Activated CD8-positive, alpha-beta memory T cell treated with anti-CD3 and anti-CD28 coated beads, Interleukin-2, amount 10 ng/mL, durations not matched to agents 7 days and 5 days (primary cell): Measurements from ENCODE around the gene SLC25A21. TPM values are rescaled to one million over a fixed set of nuclear protein-coding genes. Genes with fewer than 3 reads are reported as not detected.
"Not testable (repeated sequence)": the region's sequence is repeated elsewhere in the genome, so short reads cannot be mapped to it uniquely, and the experiment has no call there.

Experiments
- ATAC-seq: fragments of 150-1000 bp; cut with Tn5 transposase; one replicate; pipeline ENCODE4 v1.10.0; 2021; ENCODE audit warnings: moderate library complexity
- CTCF ChIA-PET: fragments of 350-600 bp; sonication (Branson Sonifier 250); formaldehyde crosslinking; loops from one replicate; lab custom pipeline; 2021; ENCODE audit warnings: antibody characterized with exemption; lab: Charles Lee
- DNase-seq: peaks from one replicate; pipeline ENCODE4 v3.0.0-alpha.2; 2020
- H3K27ac Mint-ChIP-seq: one replicate; pipeline ENCODE4 v1.8.0; 2021; ENCODE audit warnings: mild to moderate bottlenecking, mixed read lengths
- H3K27me3 Mint-ChIP-seq: one replicate; pipeline ENCODE4 v1.8.0; 2021; ENCODE audit warnings: mixed read lengths
- H3K36me3 Mint-ChIP-seq: one replicate; pipeline ENCODE4 v1.8.0; 2021; ENCODE audit warnings: mild to moderate bottlenecking, mixed read lengths
- H3K4me1 Mint-ChIP-seq: one replicate; pipeline ENCODE4 v1.8.0; 2021; ENCODE audit warnings: mixed read lengths
- H3K4me3 Mint-ChIP-seq: one replicate; pipeline ENCODE4 v1.8.0; 2021; ENCODE audit warnings: mild to moderate bottlenecking, moderate library complexity, mixed read lengths
- H3K9me3 Mint-ChIP-seq: one replicate; pipeline ENCODE4 v1.8.0; 2022; ENCODE audit warnings: low read depth, mixed read lengths
- total RNA-seq, 2 experiments: library from RNA; stranded (reverse); gene quantifications; one replicate each; pipeline ENCODE4 v1.2.3, GENCODE V29; 2021

SLC25A21 gene
- total RNA-seq, result not detected

- Mint-ChIP-seq H3K27ac (no peak within 1 kb of the TSS), H3K27me3 (peaks cover 26% of the 10 kb centered on the region), H3K4me3 (no peak within 1 kb of the TSS), H3K36me3 (peaks cover 2% of the 10 kb centered on the region), H3K9me3 (peaks cover 5% of the 10 kb centered on the region), H3K4me1 (no peaks in the 10 kb centered on the region)
- DNase-seq, result no peak
- no peak for ATAC-seq
- CTCF ChIA-PET, result no interaction called here
These were observed at the start of gene SLC25A21 for GRCh38 chr14:37172024-37172869. Gene SLC25A21, minus strand, starts transcription at chr14:37172606.

GRCh38 chr14:37221073-37221472, 48.7 kb upstream of the SLC25A21 start:
- no peaks in the 10 kb centered on the region for H3K4me1 Mint-ChIP-seq
- H3K36me3 Mint-ChIP-seq, result no peaks in the 10 kb centered on the region
- H3K4me3 Mint-ChIP-seq, result no peak overlapping the region
- no peak for ATAC-seq
- CTCF ChIA-PET, result interaction anchor here (1.4 kb wide), 1 partner anchor 9 kb away, joined by 4 read pairs; no protein-coding TSS in a partner anchor
- no peak overlapping the region for H3K27ac Mint-ChIP-seq
- no peak for DNase-seq
- H3K27me3 Mint-ChIP-seq, result no peaks in the 10 kb centered on the region
- H3K9me3 Mint-ChIP-seq, result peaks cover 5% of the 10 kb centered on the region

GRCh38 chr14:37215345-37215744, 42.9 kb upstream of the SLC25A21 start:
- CTCF ChIA-PET, result no interaction called here

GRCh38 chr14:37213016-37213415, 40.6 kb upstream of the SLC25A21 start:
- no peak overlapping the region for H3K27ac Mint-ChIP-seq
- no peaks in the 10 kb centered on the region for H3K4me1 Mint-ChIP-seq
- no peaks in the 10 kb centered on the region for H3K36me3 Mint-ChIP-seq
- ATAC-seq (no peak), DNase-seq (no peak)
- CTCF ChIA-PET, result no interaction called here
- H3K27me3 Mint-ChIP-seq, result no peaks in the 10 kb centered on the region
- H3K9me3 Mint-ChIP-seq, result peaks cover 9% of the 10 kb centered on the region
- no peak overlapping the region for H3K4me3 Mint-ChIP-seq

More at GRCh38 chr14:37215345-37215744, 42.9 kb upstream of the SLC25A21 start:
- no peaks in the 10 kb centered on the region for H3K4me1 Mint-ChIP-seq
- no peaks in the 10 kb centered on the region for H3K36me3 Mint-ChIP-seq
- DNase-seq (no peak), ATAC-seq (no peak)
- H3K9me3 Mint-ChIP-seq, result peaks cover 6% of the 10 kb centered on the region
- H3K27me3 Mint-ChIP-seq, result no peaks in the 10 kb centered on the region
- no peak overlapping the region for H3K27ac Mint-ChIP-seq
- H3K4me3 Mint-ChIP-seq, result no peak overlapping the region

- no peaks in the 10 kb centered on the region for H3K4me1 Mint-ChIP-seq
- CTCF ChIA-PET, result no interaction called here
- no peaks in the 10 kb centered on the region for H3K36me3 Mint-ChIP-seq
- H3K4me3 Mint-ChIP-seq, result no peak overlapping the region
- no peak for DNase-seq
- H3K27me3 Mint-ChIP-seq, result no peaks in the 10 kb centered on the region
- H3K27ac Mint-ChIP-seq, result no peak overlapping the region
- ATAC-seq, result no peak
- H3K9me3 Mint-ChIP-seq, result peaks cover 12% of the 10 kb centered on the region
These were observed 38.0 kb upstream of the SLC25A21 start for GRCh38 chr14:37210448-37210847.

- DNase-seq, H3K4me3 Mint-ChIP-seq, H3K27ac Mint-ChIP-seq, H3K27me3 Mint-ChIP-seq, H3K4me1 Mint-ChIP-seq, CTCF ChIA-PET, H3K36me3 Mint-ChIP-seq, H3K9me3 Mint-ChIP-seq, ATAC-seq: not testable (repeated sequence)
These were observed 37.2 kb upstream of the SLC25A21 start for GRCh38 chr14:37209617-37210016.

GRCh38 chr14:37205623-37206605, 33.5 kb upstream of the SLC25A21 start:
- H3K4me1 Mint-ChIP-seq, H3K4me3 Mint-ChIP-seq, H3K27ac Mint-ChIP-seq, H3K36me3 Mint-ChIP-seq, H3K27me3 Mint-ChIP-seq, CTCF ChIA-PET, DNase-seq, ATAC-seq: not testable (repeated sequence)
- peaks cover 12% of the 10 kb centered on the region for H3K9me3 Mint-ChIP-seq

- CTCF ChIA-PET, result no interaction called here
- H3K27me3 Mint-ChIP-seq, result peaks cover 4% of the 10 kb centered on the region
- DNase-seq, result no peak
- H3K36me3 Mint-ChIP-seq, result no peaks in the 10 kb centered on the region
- no peak overlapping the region for H3K4me3 Mint-ChIP-seq
- no peak overlapping the region for H3K27ac Mint-ChIP-seq
- no peak for ATAC-seq
- peaks cover 2% of the 10 kb centered on the region for H3K4me1 Mint-ChIP-seq
- peaks cover 7% of the 10 kb centered on the region for H3K9me3 Mint-ChIP-seq
These were observed 31.0 kb upstream of the SLC25A21 start for GRCh38 chr14:37203423-37203822.

- no peak for DNase-seq
- no peak for ATAC-seq
- Mint-ChIP-seq H3K27me3 (peaks cover 10% of the 10 kb centered on the region), H3K9me3 (peaks cover 7% of the 10 kb centered on the region), H3K4me1 (peaks cover 3% of the 10 kb centered on the region), H3K27ac (no peak overlapping the region), H3K4me3 (no peak overlapping the region), H3K36me3 (no peaks in the 10 kb centered on the region)
- CTCF ChIA-PET, result no interaction called here
These were observed 30.4 kb upstream of the SLC25A21 start for GRCh38 chr14:37202812-37203211.

- Mint-ChIP-seq H3K4me3 (no peak overlapping the region), H3K4me1 (peaks cover 6% of the 10 kb centered on the region), H3K9me3 (peaks cover 7% of the 10 kb centered on the region), H3K36me3 (no peaks in the 10 kb centered on the region), H3K27ac (no peak overlapping the region), H3K27me3 (peaks cover 14% of the 10 kb centered on the region)
- DNase-seq (no peak), ATAC-seq (no peak)
- CTCF ChIA-PET, result no interaction called here
These were observed 29.9 kb upstream of the SLC25A21 start for GRCh38 chr14:37202265-37202664.

GRCh38 chr14:37201724-37202123, 29.3 kb upstream of the SLC25A21 start:
- H3K4me1 Mint-ChIP-seq, result peaks cover 7% of the 10 kb centered on the region
- H3K4me3 Mint-ChIP-seq, result no peak overlapping the region
- no peak overlapping the region for H3K27ac Mint-ChIP-seq
- CTCF ChIA-PET, result no interaction called here
- ATAC-seq (no peak), DNase-seq (no peak)
- peaks cover 17% of the 10 kb centered on the region for H3K27me3 Mint-ChIP-seq
- H3K9me3 Mint-ChIP-seq, result peaks cover 7% of the 10 kb centered on the region
- H3K36me3 Mint-ChIP-seq, result no peaks in the 10 kb centered on the region

GRCh38 chr14:37198907-37199306, 26.5 kb upstream of the SLC25A21 start:
- CTCF ChIA-PET, result no interaction called here
- H3K4me1 Mint-ChIP-seq, result peaks cover 7% of the 10 kb centered on the region
- H3K27ac Mint-ChIP-seq, result no peak overlapping the region
- H3K4me3 Mint-ChIP-seq, result no peak overlapping the region
- DNase-seq (no peak), ATAC-seq (no peak)
- H3K9me3 Mint-ChIP-seq, result no peaks in the 10 kb centered on the region
- peaks cover 17% of the 10 kb centered on the region for H3K27me3 Mint-ChIP-seq
- no peaks in the 10 kb centered on the region for H3K36me3 Mint-ChIP-seq

- Mint-ChIP-seq H3K4me3 (no peak overlapping the region), H3K27me3 (peaks cover 17% of the 10 kb centered on the region), H3K9me3 (no peaks in the 10 kb centered on the region), H3K4me1 (peaks cover 7% of the 10 kb centered on the region), H3K27ac (no peak overlapping the region), H3K36me3 (no peaks in the 10 kb centered on the region)
- DNase-seq, result no peak
- ATAC-seq, result no peak
- CTCF ChIA-PET, result no interaction called here
These were observed 25.8 kb upstream of the SLC25A21 start for GRCh38 chr14:37198273-37198598.
